Thoracic aorta endothelial cell (primary cell): ENCODE measurements around the gene CHRM3. TPM values are rescaled to one million over a fixed set of nuclear protein-coding genes. Genes with fewer than 3 reads are reported as not detected.

Experiments used
- total RNA-seq: library from RNA; depleted of rRNA; stranded (reverse); fragments of >200 nt; gene quantifications from 2 replicates; pipeline ENCODE4 v1.2.3, GENCODE V29; 2012

The CHRM3 gene
- total RNA-seq: 0.13 and 2.6 TPM in 2 replicates

GRCh38 chr1:239386453-239387303, at the start of gene CHRM3:
Gene CHRM3 (plus strand): TSS chr1:239386568. CDS start chr1:239907452, 520,884 bp downstream.

